WTC11 (cell line): Measurements from ENCODE around the gene BAIAP2. TPM values are rescaled to one million over a fixed set of nuclear protein-coding genes. Genes with fewer than 3 reads are reported as not detected.

ENCODE experiments used
- ATAC-seq: fragments of 200-7000 bp; cut with Tn5 transposase; 2 replicates; pipeline ENCODE4 v1.10.0; 2021; ENCODE audit warnings: mild to moderate bottlenecking, moderate library complexity
- CTCF ChIA-PET: fragments of 300-600 bp; sonication (Branson Sonifier 250); formaldehyde crosslinking; loops from one replicate; lab custom pipeline; 2021; ENCODE audit warnings: antibody characterized with exemption; lab: Charles Lee
- POLR2A ChIA-PET: fragments of 350-600 bp; sonication (Branson Sonifier 250); formaldehyde crosslinking; loops from one replicate; lab custom pipeline; 2021; ENCODE audit warnings: antibody characterized with exemption; lab: Charles Lee
- DNase-seq: peaks from one replicate; pipeline ENCODE4 v3.0.0; 2021; ENCODE audit warnings: low spot score
- H3K27ac Mint-ChIP-seq: 2 replicates; pipeline ENCODE4 v1.8.0; 2021; ENCODE audit warnings: mixed read lengths
- H3K27me3 Mint-ChIP-seq: 2 replicates; pipeline ENCODE4 v1.8.0; 2021; ENCODE audit warnings: low read depth, mild to moderate bottlenecking, moderate library complexity, mixed read lengths
- H3K36me3 Mint-ChIP-seq: 2 replicates; pipeline ENCODE4 v1.8.0; 2021; ENCODE audit warnings: mixed read lengths
- H3K4me1 Mint-ChIP-seq: 2 replicates; pipeline ENCODE4 v1.8.0; 2022; ENCODE audit warnings: mixed read lengths
- H3K4me3 Mint-ChIP-seq: 2 replicates; pipeline ENCODE4 v1.8.0; 2021; ENCODE audit warnings: mild to moderate bottlenecking, moderate library complexity, mixed read lengths
- H3K9me3 Mint-ChIP-seq: 2 replicates; pipeline ENCODE4 v1.8.0; 2021; ENCODE audit warnings: mixed read lengths
- ESRRA ChIP-seq: sonication (generic); formaldehyde crosslinking; IDR thresholded peaks from 2 replicates; pipeline ENCODE4 v1.8.1; 2022; ENCODE audit warnings: mild to moderate bottlenecking, missing genetic modification reagents, borderline replicate concordance
- HMGA2 ChIP-seq: fragments of 250-450 bp; sonication (Bioruptor Pico); IDR thresholded peaks from 2 replicates; pipeline ENCODE4 v1.4.0; 2021; ENCODE audit warnings: mild to moderate bottlenecking, moderate library complexity
- JUN ChIP-seq: sonication (generic); formaldehyde crosslinking; IDR thresholded peaks from 2 replicates; pipeline ENCODE4 v1.8.0; 2023; ENCODE audit warnings: mild to moderate bottlenecking, missing genetic modification reagents
- MXD4 ChIP-seq: fragments of 250-450 bp; sonication (Bioruptor Pico); IDR thresholded peaks from 2 replicates; pipeline ENCODE4 v1.8.0; 2021; ENCODE audit warnings: mild to moderate bottlenecking, moderate library complexity, borderline replicate concordance
- MYBL2 ChIP-seq: sonication (generic); formaldehyde crosslinking; IDR thresholded peaks from 2 replicates; pipeline ENCODE4 v1.8.1; 2023; ENCODE audit warnings: mild to moderate bottlenecking, moderate library complexity, missing genetic modification reagents
- NFYB ChIP-seq: sonication (generic); formaldehyde crosslinking; conservative IDR thresholded peaks from 2 replicates; pipeline ENCODE4 v1.8.0; 2022; ENCODE audit warnings: low read depth, missing genetic modification reagents
- OVOL2 ChIP-seq: fragments of 250-450 bp; sonication (Bioruptor Pico); IDR thresholded peaks from 2 replicates; pipeline ENCODE4 v1.9.0; 2021; ENCODE audit warnings: mild to moderate bottlenecking, borderline replicate concordance
- RELA ChIP-seq: sonication (generic); formaldehyde crosslinking; IDR thresholded peaks from 2 replicates; pipeline ENCODE4 v1.8.1; 2022; ENCODE audit warnings: missing genetic modification reagents, mild to moderate bottlenecking, borderline replicate concordance
- SOX15 ChIP-seq: fragments of 250-450 bp; sonication (Bioruptor Pico); IDR thresholded peaks from 2 replicates; pipeline ENCODE4 v1.9.0; 2021; ENCODE audit warnings: mild to moderate bottlenecking
- TEAD4 ChIP-seq: sonication (generic); formaldehyde crosslinking; IDR thresholded peaks from 2 replicates; pipeline ENCODE4 v1.8.0; 2022; ENCODE audit warnings: mild to moderate bottlenecking, missing genetic modification reagents
- ZBTB21 ChIP-seq: sonication (generic); formaldehyde crosslinking; IDR thresholded peaks from 2 replicates; pipeline ENCODE4 v1.8.1; 2023; ENCODE audit warnings: mild to moderate bottlenecking, missing genetic modification reagents, borderline replicate concordance
- total RNA-seq: library from RNA; stranded (reverse); gene quantifications from 3 replicates; pipeline ENCODE4 v1.2.3, GENCODE V29; 2021
- TF ChIP-seq, protein P1 (sequence below): fragments of 250-450 bp; sonication (Bioruptor Pico); conservative IDR thresholded peaks from 2 replicates; pipeline ENCODE4 v1.9.0; 2021; ENCODE audit warnings: mild to moderate bottlenecking
- TF ChIP-seq, protein P2 (sequence below): fragments of 250-450 bp; sonication (Bioruptor Pico); IDR thresholded peaks from 2 replicates; pipeline ENCODE4 v1.9.0; 2021; ENCODE audit warnings: mild to moderate bottlenecking, borderline replicate concordance
- TF ChIP-seq, protein P3 (sequence below): fragments of 250-450 bp; sonication (Bioruptor Pico); IDR thresholded peaks from 2 replicates; pipeline ENCODE4 v1.9.0; 2021; ENCODE audit warnings: moderate library complexity, mild to moderate bottlenecking, inconsistent platforms, borderline replicate concordance
- TF ChIP-seq, protein P4 (sequence below): fragments of 250-450 bp; sonication (Bioruptor Pico); IDR thresholded peaks from 2 replicates; pipeline ENCODE4 v1.8.0; 2021; ENCODE audit warnings: mild to moderate bottlenecking
- TF ChIP-seq, protein P5 (sequence below): sonication (generic); formaldehyde crosslinking; IDR thresholded peaks from 2 replicates; pipeline ENCODE4 v1.8.0; 2022; ENCODE audit warnings: missing genetic modification reagents

Gene BAIAP2
- total RNA-seq, 1 experiment from 2014 or later: 20.7 TPM

DNA sequence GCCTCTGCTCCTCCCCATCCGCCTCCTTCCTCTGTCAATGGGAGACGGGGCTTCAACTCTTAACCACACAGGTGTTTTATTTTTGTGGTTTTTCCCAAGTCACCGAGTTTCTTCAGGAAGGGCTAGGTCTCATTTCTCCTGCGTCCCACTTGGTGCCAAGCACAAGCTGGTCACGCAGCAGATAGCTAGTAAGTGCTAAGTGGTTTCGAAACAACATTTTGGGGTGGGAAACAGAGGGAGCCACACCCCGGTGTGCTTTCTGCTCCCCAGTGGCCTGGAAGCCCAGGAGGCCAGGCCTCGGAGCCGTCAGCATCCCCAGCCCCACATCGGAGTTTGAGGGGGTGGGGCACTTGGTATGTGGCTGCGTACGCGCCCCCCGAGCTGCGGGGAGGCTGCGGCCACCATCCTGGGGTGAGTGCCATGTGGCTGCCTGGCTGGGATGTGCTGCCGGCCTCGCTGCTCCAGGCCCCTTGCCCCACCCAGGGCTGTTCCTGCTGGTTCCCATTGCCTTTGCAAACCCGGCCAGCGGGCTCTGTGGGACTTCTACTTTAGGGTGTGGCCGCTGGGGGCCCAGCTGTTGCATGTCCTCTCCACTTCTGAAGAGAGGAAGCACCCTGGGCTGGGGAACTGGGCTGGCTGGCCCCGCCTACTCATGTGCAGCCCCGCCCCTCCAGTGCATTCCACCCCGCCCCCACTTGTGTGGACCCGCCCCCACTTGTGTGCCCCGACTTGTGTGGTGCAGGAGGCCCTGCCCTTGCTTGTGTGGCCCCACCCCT is 55.6 kb downstream of the BAIAP2 start (continued):
- TF ChIP-seq, protein P1, sequence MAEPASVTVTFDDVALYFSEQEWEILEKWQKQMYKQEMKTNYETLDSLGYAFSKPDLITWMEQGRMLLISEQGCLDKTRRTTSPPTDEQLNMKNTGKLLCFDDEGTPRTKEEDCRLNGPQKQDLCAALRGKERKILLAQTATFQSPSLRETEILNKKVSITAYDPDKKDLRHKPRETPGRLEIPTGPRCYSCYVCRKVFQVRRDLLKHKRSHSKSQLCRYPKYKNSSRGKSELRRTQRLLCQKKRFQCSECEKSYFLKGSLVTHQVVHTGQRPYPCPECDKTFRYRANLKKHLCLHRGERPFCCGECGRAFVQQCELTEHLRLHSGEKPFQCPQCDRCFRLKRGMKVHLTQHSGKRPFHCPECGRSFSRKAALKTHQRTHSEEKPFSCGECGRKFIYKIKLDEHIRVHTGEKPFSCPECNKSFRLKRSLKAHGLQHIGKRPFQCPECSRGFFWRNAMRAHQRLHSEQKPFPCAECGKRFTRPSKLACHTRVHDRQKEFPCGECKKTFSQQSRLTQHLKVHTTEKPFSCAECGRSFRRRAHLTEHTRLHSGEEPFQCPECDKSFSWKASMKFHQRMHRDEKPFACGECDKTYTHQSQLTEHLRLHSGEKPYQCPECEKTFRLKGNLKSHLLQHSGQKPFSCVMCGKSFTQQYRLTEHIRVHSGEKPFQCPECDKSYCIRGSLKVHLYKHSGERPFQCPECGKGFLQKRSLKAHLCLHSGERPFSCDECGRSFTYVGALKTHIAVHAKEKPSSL (CRISPR knock-in tag): no peak
- TF ChIP-seq, protein P2, sequence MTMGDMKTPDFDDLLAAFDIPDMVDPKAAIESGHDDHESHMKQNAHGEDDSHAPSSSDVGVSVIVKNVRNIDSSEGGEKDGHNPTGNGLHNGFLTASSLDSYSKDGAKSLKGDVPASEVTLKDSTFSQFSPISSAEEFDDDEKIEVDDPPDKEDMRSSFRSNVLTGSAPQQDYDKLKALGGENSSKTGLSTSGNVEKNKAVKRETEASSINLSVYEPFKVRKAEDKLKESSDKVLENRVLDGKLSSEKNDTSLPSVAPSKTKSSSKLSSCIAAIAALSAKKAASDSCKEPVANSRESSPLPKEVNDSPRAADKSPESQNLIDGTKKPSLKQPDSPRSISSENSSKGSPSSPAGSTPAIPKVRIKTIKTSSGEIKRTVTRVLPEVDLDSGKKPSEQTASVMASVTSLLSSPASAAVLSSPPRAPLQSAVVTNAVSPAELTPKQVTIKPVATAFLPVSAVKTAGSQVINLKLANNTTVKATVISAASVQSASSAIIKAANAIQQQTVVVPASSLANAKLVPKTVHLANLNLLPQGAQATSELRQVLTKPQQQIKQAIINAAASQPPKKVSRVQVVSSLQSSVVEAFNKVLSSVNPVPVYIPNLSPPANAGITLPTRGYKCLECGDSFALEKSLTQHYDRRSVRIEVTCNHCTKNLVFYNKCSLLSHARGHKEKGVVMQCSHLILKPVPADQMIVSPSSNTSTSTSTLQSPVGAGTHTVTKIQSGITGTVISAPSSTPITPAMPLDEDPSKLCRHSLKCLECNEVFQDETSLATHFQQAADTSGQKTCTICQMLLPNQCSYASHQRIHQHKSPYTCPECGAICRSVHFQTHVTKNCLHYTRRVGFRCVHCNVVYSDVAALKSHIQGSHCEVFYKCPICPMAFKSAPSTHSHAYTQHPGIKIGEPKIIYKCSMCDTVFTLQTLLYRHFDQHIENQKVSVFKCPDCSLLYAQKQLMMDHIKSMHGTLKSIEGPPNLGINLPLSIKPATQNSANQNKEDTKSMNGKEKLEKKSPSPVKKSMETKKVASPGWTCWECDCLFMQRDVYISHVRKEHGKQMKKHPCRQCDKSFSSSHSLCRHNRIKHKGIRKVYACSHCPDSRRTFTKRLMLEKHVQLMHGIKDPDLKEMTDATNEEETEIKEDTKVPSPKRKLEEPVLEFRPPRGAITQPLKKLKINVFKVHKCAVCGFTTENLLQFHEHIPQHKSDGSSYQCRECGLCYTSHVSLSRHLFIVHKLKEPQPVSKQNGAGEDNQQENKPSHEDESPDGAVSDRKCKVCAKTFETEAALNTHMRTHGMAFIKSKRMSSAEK (CRISPR knock-in tag): no peak
- TF ChIP-seq RELA: no peak
- no peak for TF ChIP-seq NFYB
- no peak for TF ChIP-seq MYBL2 (CRISPR knock-in tag)
- no peak for TF ChIP-seq ESRRA (CRISPR knock-in tag)
- no peak for TF ChIP-seq SOX15 (CRISPR knock-in tag)
- no peak for TF ChIP-seq ZBTB21
- no peak for TF ChIP-seq HMGA2

DNA sequence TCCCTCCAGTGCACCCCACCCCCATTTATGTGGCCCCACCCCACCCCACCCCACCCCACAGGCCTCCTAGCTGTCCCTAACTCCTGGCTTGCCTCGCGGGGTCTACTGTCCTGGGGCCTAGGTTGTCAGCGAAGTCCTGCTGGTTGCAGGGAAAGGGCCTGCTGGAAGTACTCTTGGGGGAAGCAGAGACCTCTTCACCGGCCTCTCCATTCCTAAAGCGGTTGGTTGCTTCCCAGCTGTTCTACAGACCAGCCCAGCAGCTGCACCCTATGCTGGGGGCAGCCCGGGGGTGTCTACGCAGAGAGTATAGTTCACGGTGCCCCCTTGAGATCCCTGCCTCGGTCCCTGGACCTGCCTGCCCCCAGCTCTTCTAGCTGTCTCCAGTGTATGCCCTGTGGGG is 56.2 kb downstream of the BAIAP2 start:
- H3K4me3 Mint-ChIP-seq: no peak overlapping the region
- no peaks in the 10 kb centered on the region for H3K27me3 Mint-ChIP-seq
- ChIA-PET POLR2A (interaction anchor here (0.6 kb wide), 2 partner anchors 620 to 1378 kb away, joined by 3 read pairs; no protein-coding TSS in a partner anchor), CTCF (interaction anchor here (1.0 to 2.7 kb wide), 5 partner anchors 11 to 102 kb away, joined by 3 to 16 read pairs (median 6); no protein-coding TSS in a partner anchor)
- DNase-seq: no peak
- H3K36me3 Mint-ChIP-seq: no peaks in the 10 kb centered on the region
- no peak for ATAC-seq
- no peaks in the 10 kb centered on the region for H3K9me3 Mint-ChIP-seq
- H3K4me1 Mint-ChIP-seq: peaks cover 19% of the 10 kb centered on the region
- no peak overlapping the region for H3K27ac Mint-ChIP-seq
- TF ChIP-seq, protein P3, sequence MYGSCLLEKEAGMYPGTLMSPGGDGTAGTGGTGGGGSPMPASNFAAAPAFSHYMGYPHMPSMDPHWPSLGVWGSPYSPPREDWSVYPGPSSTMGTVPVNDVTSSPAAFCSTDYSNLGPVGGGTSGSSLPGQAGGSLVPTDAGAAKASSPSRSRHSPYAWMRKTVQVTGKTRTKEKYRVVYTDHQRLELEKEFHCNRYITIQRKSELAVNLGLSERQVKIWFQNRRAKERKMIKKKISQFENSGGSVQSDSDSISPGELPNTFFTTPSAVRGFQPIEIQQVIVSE (CRISPR knock-in tag): no peak
- TF ChIP-seq TEAD4 (CRISPR knock-in tag) (no peak), OVOL2 (CRISPR knock-in tag) (no peak), HMGA2 (no peak), RELA (no peak), JUN (no peak), MXD4 (CRISPR knock-in tag) (no peak)
- TF ChIP-seq, protein P4, sequence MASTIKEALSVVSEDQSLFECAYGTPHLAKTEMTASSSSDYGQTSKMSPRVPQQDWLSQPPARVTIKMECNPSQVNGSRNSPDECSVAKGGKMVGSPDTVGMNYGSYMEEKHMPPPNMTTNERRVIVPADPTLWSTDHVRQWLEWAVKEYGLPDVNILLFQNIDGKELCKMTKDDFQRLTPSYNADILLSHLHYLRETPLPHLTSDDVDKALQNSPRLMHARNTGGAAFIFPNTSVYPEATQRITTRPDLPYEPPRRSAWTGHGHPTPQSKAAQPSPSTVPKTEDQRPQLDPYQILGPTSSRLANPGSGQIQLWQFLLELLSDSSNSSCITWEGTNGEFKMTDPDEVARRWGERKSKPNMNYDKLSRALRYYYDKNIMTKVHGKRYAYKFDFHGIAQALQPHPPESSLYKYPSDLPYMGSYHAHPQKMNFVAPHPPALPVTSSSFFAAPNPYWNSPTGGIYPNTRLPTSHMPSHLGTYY: no peak
- TF ChIP-seq, protein P2 (CRISPR knock-in tag): no peak
- TF ChIP-seq, protein P5, sequence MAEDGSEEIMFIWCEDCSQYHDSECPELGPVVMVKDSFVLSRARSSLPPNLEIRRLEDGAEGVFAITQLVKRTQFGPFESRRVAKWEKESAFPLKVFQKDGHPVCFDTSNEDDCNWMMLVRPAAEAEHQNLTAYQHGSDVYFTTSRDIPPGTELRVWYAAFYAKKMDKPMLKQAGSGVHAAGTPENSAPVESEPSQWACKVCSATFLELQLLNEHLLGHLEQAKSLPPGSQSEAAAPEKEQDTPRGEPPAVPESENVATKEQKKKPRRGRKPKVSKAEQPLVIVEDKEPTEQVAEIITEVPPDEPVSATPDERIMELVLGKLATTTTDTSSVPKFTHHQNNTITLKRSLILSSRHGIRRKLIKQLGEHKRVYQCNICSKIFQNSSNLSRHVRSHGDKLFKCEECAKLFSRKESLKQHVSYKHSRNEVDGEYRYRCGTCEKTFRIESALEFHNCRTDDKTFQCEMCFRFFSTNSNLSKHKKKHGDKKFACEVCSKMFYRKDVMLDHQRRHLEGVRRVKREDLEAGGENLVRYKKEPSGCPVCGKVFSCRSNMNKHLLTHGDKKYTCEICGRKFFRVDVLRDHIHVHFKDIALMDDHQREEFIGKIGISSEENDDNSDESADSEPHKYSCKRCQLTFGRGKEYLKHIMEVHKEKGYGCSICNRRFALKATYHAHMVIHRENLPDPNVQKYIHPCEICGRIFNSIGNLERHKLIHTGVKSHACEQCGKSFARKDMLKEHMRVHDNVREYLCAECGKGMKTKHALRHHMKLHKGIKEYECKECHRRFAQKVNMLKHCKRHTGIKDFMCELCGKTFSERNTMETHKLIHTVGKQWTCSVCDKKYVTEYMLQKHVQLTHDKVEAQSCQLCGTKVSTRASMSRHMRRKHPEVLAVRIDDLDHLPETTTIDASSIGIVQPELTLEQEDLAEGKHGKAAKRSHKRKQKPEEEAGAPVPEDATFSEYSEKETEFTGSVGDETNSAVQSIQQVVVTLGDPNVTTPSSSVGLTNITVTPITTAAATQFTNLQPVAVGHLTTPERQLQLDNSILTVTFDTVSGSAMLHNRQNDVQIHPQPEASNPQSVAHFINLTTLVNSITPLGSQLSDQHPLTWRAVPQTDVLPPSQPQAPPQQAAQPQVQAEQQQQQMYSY (CRISPR knock-in tag): no peak
